OCI-LY7 (cell line): Measurements from ENCODE around the gene PCDHGC4. TPM values are rescaled to one million over a fixed set of nuclear protein-coding genes. Genes with fewer than 3 reads are reported as not detected.

Source experiments
- BruUV-seq: library from RNA; stranded (reverse); fragments of 400-500 nt; replicated peaks from 2 replicates; lab custom pipeline; 2021; lab: Mats Ljungman, UMichigan
- CTCF ChIA-PET: fragments of 300-600 bp; sonication (Branson Sonifier 250); formaldehyde crosslinking; loops from one replicate; lab custom pipeline; 2022; ENCODE audit warnings: antibody characterized with exemption; ENCODE audit not compliant: unreplicated experiment; lab: Charles Lee
- POLR2A ChIA-PET: fragments of 300-600 bp; sonication (Branson Sonifier 250); formaldehyde crosslinking; loops from one replicate; lab custom pipeline; 2022; ENCODE audit warnings: antibody characterized with exemption; lab: Charles Lee
- DNase-seq: peaks from one replicate; pipeline ENCODE4 v3.0.0-alpha.2; 2015; ENCODE audit warnings: low spot score
- H2AFZ ChIP-seq: fragments of 200-600 bp; sonication (generic), shearing (Covaris generic); 2 replicates; pipeline ENCODE4 v1.6.1; 2014; ENCODE audit warnings: mild to moderate bottlenecking, antibody characterized with exemption, low read length, moderate library complexity
- H3K27ac ChIP-seq: fragments of 200-600 bp; sonication (generic); 2 replicates; pipeline ENCODE4 v1.5.1; 2014; ENCODE audit warnings: mixed run types, low read depth, mild to moderate bottlenecking, moderate library complexity, low read length, inconsistent platforms; ENCODE audit not compliant: poor library complexity, severe bottlenecking
- H3K36me3 ChIP-seq: fragments of 200-600 bp; sonication (generic); 2 replicates; pipeline ENCODE4 v1.6.1; 2014; ENCODE audit warnings: mild to moderate bottlenecking, antibody characterized with exemption, low read length, moderate library complexity, mixed read lengths; ENCODE audit not compliant: insufficient read depth
- H3K4me1 ChIP-seq: fragments of 200-600 bp; sonication (generic); 2 replicates; pipeline ENCODE4 v1.5.1; 2014; ENCODE audit warnings: mild to moderate bottlenecking, low read length; ENCODE audit not compliant: insufficient read depth, poor library complexity, severe bottlenecking
- H3K4me2 ChIP-seq: fragments of 200-600 bp; sonication (generic); 2 replicates; pipeline ENCODE4 v1.6.1; 2014; ENCODE audit warnings: mild to moderate bottlenecking, low read length
- H3K4me3 ChIP-seq: fragments of 200-600 bp; sonication (generic); 2 replicates; pipeline ENCODE4 v1.5.1; 2014; ENCODE audit warnings: mild to moderate bottlenecking, low read depth, low read length; ENCODE audit not compliant: poor library complexity, severe bottlenecking
- H3K79me2 ChIP-seq: fragments of 200-600 bp; sonication (generic); 2 replicates; pipeline ENCODE4 v1.6.1; 2016; ENCODE audit warnings: low read depth, mild to moderate bottlenecking, low read length, moderate library complexity, mixed read lengths; ENCODE audit not compliant: insufficient read depth
- H3K9me2 ChIP-seq: fragments of 200-600 bp; sonication (generic); 2 replicates; pipeline ENCODE4 v1.6.1; 2016; ENCODE audit warnings: mild to moderate bottlenecking, low read length, mixed read lengths; ENCODE audit not compliant: insufficient read depth
- H3K9me3 ChIP-seq: fragments of 200-600 bp; sonication (generic); 2 replicates; pipeline ENCODE4 v1.6.1; 2014; ENCODE audit warnings: mild to moderate bottlenecking, mixed run types, low read length, mixed read lengths
- H4K20me1 ChIP-seq: fragments of 200-600 bp; sonication (generic); 2 replicates; pipeline ENCODE4 v1.6.1; 2014; ENCODE audit warnings: mild to moderate bottlenecking, antibody characterized with exemption, low read length, moderate library complexity, mixed read lengths; ENCODE audit not compliant: insufficient read depth
- EZH2phosphoT487 ChIP-seq: fragments of 200-600 bp; sonication (generic); IDR thresholded peaks from 2 replicates; pipeline ENCODE4 v1.6.1; 2018; ENCODE audit warnings: low read depth, borderline replicate concordance, mild to moderate bottlenecking, mixed run types, antibody characterized with exemption, low read length, moderate library complexity, mixed read lengths
- intact Hi-C: fragments of 100-400 bp; cut with micrococcal nuclease; formaldehyde crosslinking; loops from one replicate; pipeline ENCODE4 v1.10.0; 2022; ENCODE audit not compliant: unreplicated experiment
- total RNA-seq, 2 experiments: library from RNA; depleted of rRNA in 1 of 2; stranded (reverse); fragments of >200 nt in 1 of 2; shearing (Covaris generic) in 1 of 2; gene quantifications; 2 replicates each; pipeline ENCODE4 v1.2.3, GENCODE V29; 2014 to 2022
- TF ChIP-seq, protein P1 (sequence below): fragments of 200-600 bp; sonication (generic); conservative IDR thresholded peaks from 2 replicates; pipeline ENCODE4 v1.5.1; 2014; ENCODE audit warnings: mild to moderate bottlenecking, antibody characterized with exemption, low read length, moderate library complexity, mixed read lengths

The PCDHGC4 gene
- total RNA-seq, 2 experiments from 2014 or later: 7.0 to 8.4 TPM

DNA sequence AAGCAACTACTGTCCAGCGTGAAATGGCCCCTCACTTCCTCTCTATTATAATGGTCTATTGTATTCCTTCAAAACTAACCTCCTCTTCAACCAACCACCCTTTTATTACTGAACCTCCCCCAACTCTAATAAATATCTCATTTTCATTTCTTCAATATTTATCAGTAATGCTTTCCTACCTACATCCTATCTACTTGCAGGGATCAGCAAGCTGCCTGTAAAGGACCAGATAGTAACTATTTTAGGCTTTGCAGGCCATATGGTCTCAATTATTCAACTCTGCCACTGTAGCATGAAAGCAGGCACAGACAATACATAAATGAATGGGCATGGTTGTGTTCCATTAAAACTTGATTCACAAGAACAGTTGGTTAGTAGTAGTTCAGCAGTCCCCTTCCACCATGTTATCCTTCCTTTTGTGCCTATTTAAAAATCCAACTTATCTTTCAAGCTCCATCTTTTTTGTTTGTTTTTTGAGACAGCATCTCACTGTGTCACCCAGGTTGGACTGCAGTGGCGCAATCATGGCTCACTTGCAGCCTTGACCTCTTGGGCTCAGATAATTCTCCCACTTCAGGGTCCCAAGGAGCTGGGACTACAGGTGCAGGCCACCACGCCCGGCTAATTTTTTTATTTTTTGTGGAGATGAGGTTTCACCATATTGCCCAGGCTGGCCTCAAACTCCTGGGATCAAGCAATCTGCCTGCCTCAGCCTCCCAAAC lies 49.8 kb downstream of the PCDHGC4 start:
- BruUV-seq: no TSS peak
- Histone ChIP-seq H3K9me3 (no peaks in the 10 kb centered on the region), H3K79me2 (no peaks in the 10 kb centered on the region), H4K20me1 (no peaks in the 10 kb centered on the region), H3K4me2 (no peak overlapping the region), H3K4me3 (no peak overlapping the region), H3K27ac (no peak overlapping the region), H2AFZ (no peak overlapping the region), H3K36me3 (peaks cover 65% of the 10 kb centered on the region), H3K4me1 (peaks cover 25% of the 10 kb centered on the region), H3K9me2 (no peaks in the 10 kb centered on the region)
- no peak for DNase-seq
- intact Hi-C loops: no loop called here
- ChIA-PET POLR2A (interaction anchor here (0.6 to 1.3 kb wide), 10 partner anchors 11 to 170 kb away, joined by 3 to 9 read pairs (median 4); no protein-coding TSS in a partner anchor), CTCF (interaction anchor here (0.6 kb wide), 1 partner anchor 56 kb away, joined by 7 read pairs; no protein-coding TSS in a partner anchor)
- TF ChIP-seq EZH2phosphoT487: no peak
- TF ChIP-seq, protein P1, sequence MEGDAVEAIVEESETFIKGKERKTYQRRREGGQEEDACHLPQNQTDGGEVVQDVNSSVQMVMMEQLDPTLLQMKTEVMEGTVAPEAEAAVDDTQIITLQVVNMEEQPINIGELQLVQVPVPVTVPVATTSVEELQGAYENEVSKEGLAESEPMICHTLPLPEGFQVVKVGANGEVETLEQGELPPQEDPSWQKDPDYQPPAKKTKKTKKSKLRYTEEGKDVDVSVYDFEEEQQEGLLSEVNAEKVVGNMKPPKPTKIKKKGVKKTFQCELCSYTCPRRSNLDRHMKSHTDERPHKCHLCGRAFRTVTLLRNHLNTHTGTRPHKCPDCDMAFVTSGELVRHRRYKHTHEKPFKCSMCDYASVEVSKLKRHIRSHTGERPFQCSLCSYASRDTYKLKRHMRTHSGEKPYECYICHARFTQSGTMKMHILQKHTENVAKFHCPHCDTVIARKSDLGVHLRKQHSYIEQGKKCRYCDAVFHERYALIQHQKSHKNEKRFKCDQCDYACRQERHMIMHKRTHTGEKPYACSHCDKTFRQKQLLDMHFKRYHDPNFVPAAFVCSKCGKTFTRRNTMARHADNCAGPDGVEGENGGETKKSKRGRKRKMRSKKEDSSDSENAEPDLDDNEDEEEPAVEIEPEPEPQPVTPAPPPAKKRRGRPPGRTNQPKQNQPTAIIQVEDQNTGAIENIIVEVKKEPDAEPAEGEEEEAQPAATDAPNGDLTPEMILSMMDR: no peak

Other genes starting within 250 kb of the PCDHGC4 start
- not detected in 2 replicates for gene PCDHB15, start 239.6 kb upstream of the PCDHGC4 start, total RNA-seq (2014; rRNA removed; shearing (Covaris generic))
- not detected in 2 replicates for gene PCDHB15, start 239.6 kb upstream of the PCDHGC4 start, total RNA-seq (2022)
- 0.16 and 0.95 TPM in 2 replicates for gene SLC25A2, start 181.0 kb upstream of the PCDHGC4 start, total RNA-seq (2014; rRNA removed; shearing (Covaris generic))
- 0.70 and 1.6 TPM in 2 replicates for gene SLC25A2, start 181.0 kb upstream of the PCDHGC4 start, total RNA-seq (2022)
- 115 and 126 TPM in 2 replicates for gene TAF7, start 164.2 kb upstream of the PCDHGC4 start, total RNA-seq (2014; rRNA removed; shearing (Covaris generic))
- 103 and 113 TPM in 2 replicates for gene TAF7, start 164.2 kb upstream of the PCDHGC4 start, total RNA-seq (2022)
- 1.3 and 1.8 TPM in 2 replicates for gene PCDHGA1, start 154.5 kb upstream of the PCDHGC4 start, total RNA-seq (2014; rRNA removed; shearing (Covaris generic))
- 1.7 and 1.9 TPM in 2 replicates for gene PCDHGA1, start 154.5 kb upstream of the PCDHGC4 start, total RNA-seq (2022)
- gene PCDHGA2, start 146.3 kb upstream of the PCDHGC4 start, total RNA-seq (2014; rRNA removed; shearing (Covaris generic)): 0.19 and 0.51 TPM in 2 replicates
- gene PCDHGA2, start 146.3 kb upstream of the PCDHGC4 start, total RNA-seq (2022): 0.74 and 1.1 TPM in 2 replicates
- gene PCDHGA3, start 141.2 kb upstream of the PCDHGC4 start, total RNA-seq (2014; rRNA removed; shearing (Covaris generic)): 0.21 and 0.25 TPM in 2 replicates
- 0.36 and 0.65 TPM in 2 replicates for gene PCDHGA3, start 141.2 kb upstream of the PCDHGC4 start, total RNA-seq (2022)
- 2.8 and 4.1 TPM in 2 replicates for gene PCDHGB1, start 134.9 kb upstream of the PCDHGC4 start, total RNA-seq (2014; rRNA removed; shearing (Covaris generic))
- gene PCDHGB1, start 134.9 kb upstream of the PCDHGC4 start, total RNA-seq (2022): 2.8 and 3.0 TPM in 2 replicates
- gene PCDHGA4, start 130.0 kb upstream of the PCDHGC4 start, total RNA-seq (2014; rRNA removed; shearing (Covaris generic)): 1.9 and 3.5 TPM in 2 replicates
- 1.8 and 1.9 TPM in 2 replicates for gene PCDHGA4, start 130.0 kb upstream of the PCDHGC4 start, total RNA-seq (2022)
- gene PCDHGB2, start 125.0 kb upstream of the PCDHGC4 start, total RNA-seq (2014; rRNA removed; shearing (Covaris generic)): 8.3 and 9.3 TPM in 2 replicates
- gene PCDHGB2, start 125.0 kb upstream of the PCDHGC4 start, total RNA-seq (2022): 9.2 and 10.9 TPM in 2 replicates
- 5.2 and 6.1 TPM in 2 replicates for gene PCDHGA5, start 120.9 kb upstream of the PCDHGC4 start, total RNA-seq (2014; rRNA removed; shearing (Covaris generic))
- gene PCDHGA5, start 120.9 kb upstream of the PCDHGC4 start, total RNA-seq (2022): 4.6 and 4.9 TPM in 2 replicates
- gene PCDHGB3, start 114.8 kb upstream of the PCDHGC4 start, total RNA-seq (2014; rRNA removed; shearing (Covaris generic)): 3.5 and 5.8 TPM in 2 replicates
- 6.1 and 6.3 TPM in 2 replicates for gene PCDHGB3, start 114.8 kb upstream of the PCDHGC4 start, total RNA-seq (2022)
- gene PCDHGA6, start 111.1 kb upstream of the PCDHGC4 start, total RNA-seq (2014; rRNA removed; shearing (Covaris generic)): 6.3 and 7.2 TPM in 2 replicates
- gene PCDHGA6, start 111.1 kb upstream of the PCDHGC4 start, total RNA-seq (2022): 5.5 and 6.2 TPM in 2 replicates
- 4.7 and 6.4 TPM in 2 replicates for gene PCDHGA7, start 102.3 kb upstream of the PCDHGC4 start, total RNA-seq (2014; rRNA removed; shearing (Covaris generic))
- 5.6 TPM in 2 replicates for gene PCDHGA7, start 102.3 kb upstream of the PCDHGC4 start, total RNA-seq (2022)
- 8.7 and 9.3 TPM in 2 replicates for gene PCDHGB4, start 97.3 kb upstream of the PCDHGC4 start, total RNA-seq (2014; rRNA removed; shearing (Covaris generic))
- 6.5 and 6.9 TPM in 2 replicates for gene PCDHGB4, start 97.3 kb upstream of the PCDHGC4 start, total RNA-seq (2022)
- 5.0 and 5.3 TPM in 2 replicates for gene PCDHGA8, start 92.4 kb upstream of the PCDHGC4 start, total RNA-seq (2014; rRNA removed; shearing (Covaris generic))
- gene PCDHGA8, start 92.4 kb upstream of the PCDHGC4 start, total RNA-seq (2022): 3.8 and 4.7 TPM in 2 replicates
- gene PCDHGB5, start 87.1 kb upstream of the PCDHGC4 start, total RNA-seq (2014; rRNA removed; shearing (Covaris generic)): 3.8 and 5.1 TPM in 2 replicates
- 7.1 and 8.6 TPM in 2 replicates for gene PCDHGB5, start 87.1 kb upstream of the PCDHGC4 start, total RNA-seq (2022)
- 3.7 and 5.9 TPM in 2 replicates for gene PCDHGA9, start 82.3 kb upstream of the PCDHGC4 start, total RNA-seq (2014; rRNA removed; shearing (Covaris generic))
- gene PCDHGA9, start 82.3 kb upstream of the PCDHGC4 start, total RNA-seq (2022): 5.2 and 5.7 TPM in 2 replicates
- 3.2 and 4.7 TPM in 2 replicates for gene PCDHGB6, start 77.0 kb upstream of the PCDHGC4 start, total RNA-seq (2014; rRNA removed; shearing (Covaris generic))
- gene PCDHGB6, start 77.0 kb upstream of the PCDHGC4 start, total RNA-seq (2022): 4.1 and 4.5 TPM in 2 replicates
- gene PCDHGA10, start 72.0 kb upstream of the PCDHGC4 start, total RNA-seq (2014; rRNA removed; shearing (Covaris generic)): 2.7 and 4.9 TPM in 2 replicates
- gene PCDHGA10, start 72.0 kb upstream of the PCDHGC4 start, total RNA-seq (2022): 3.4 and 3.9 TPM in 2 replicates
- gene PCDHGB7, start 67.4 kb upstream of the PCDHGC4 start, total RNA-seq (2014; rRNA removed; shearing (Covaris generic)): 3.3 and 3.9 TPM in 2 replicates
- gene PCDHGB7, start 67.4 kb upstream of the PCDHGC4 start, total RNA-seq (2022): 4.5 and 5.4 TPM in 2 replicates
- gene PCDHGA11, start 64.0 kb upstream of the PCDHGC4 start, total RNA-seq (2014; rRNA removed; shearing (Covaris generic)): 4.8 and 6.8 TPM in 2 replicates
- 3.4 and 4.1 TPM in 2 replicates for gene PCDHGA11, start 64.0 kb upstream of the PCDHGC4 start, total RNA-seq (2022)
- gene PCDHGA12, start 54.5 kb upstream of the PCDHGC4 start, total RNA-seq (2014; rRNA removed; shearing (Covaris generic)): 2.6 and 3.9 TPM in 2 replicates
- 3.0 and 3.4 TPM in 2 replicates for gene PCDHGA12, start 54.5 kb upstream of the PCDHGC4 start, total RNA-seq (2022)
- gene PCDHGC3, start 9.1 kb upstream of the PCDHGC4 start, total RNA-seq (2014; rRNA removed; shearing (Covaris generic)): 20.4 and 27.2 TPM in 2 replicates
- 59.7 and 60.0 TPM in 2 replicates for gene PCDHGC3, start 9.1 kb upstream of the PCDHGC4 start, total RNA-seq (2022)
- 3.0 and 4.4 TPM in 2 replicates for gene PCDHGC5, start 4.1 kb downstream of the PCDHGC4 start, total RNA-seq (2014; rRNA removed; shearing (Covaris generic))
- gene PCDHGC5, start 4.1 kb downstream of the PCDHGC4 start, total RNA-seq (2022): 5.0 and 5.4 TPM in 2 replicates
- gene DIAPH1, start 134.0 kb downstream of the PCDHGC4 start, total RNA-seq (2014; rRNA removed; shearing (Covaris generic)): 64.9 and 78.8 TPM in 2 replicates
- gene DIAPH1, start 134.0 kb downstream of the PCDHGC4 start, total RNA-seq (2022): 143 and 174 TPM in 2 replicates
- gene HDAC3, start 151.8 kb downstream of the PCDHGC4 start, total RNA-seq (2014; rRNA removed; shearing (Covaris generic)): 78.8 and 85.4 TPM in 2 replicates
- gene HDAC3, start 151.8 kb downstream of the PCDHGC4 start, total RNA-seq (2022): 83.6 and 85.3 TPM in 2 replicates
- 28.0 and 29.8 TPM in 2 replicates for gene RELL2, start 152.0 kb downstream of the PCDHGC4 start, total RNA-seq (2014; rRNA removed; shearing (Covaris generic))
- gene RELL2, start 152.0 kb downstream of the PCDHGC4 start, total RNA-seq (2022): 37.9 and 43.1 TPM in 2 replicates
- gene FCHSD1, start 166.4 kb downstream of the PCDHGC4 start, total RNA-seq (2014; rRNA removed; shearing (Covaris generic)): 31.9 and 49.0 TPM in 2 replicates
- gene FCHSD1, start 166.4 kb downstream of the PCDHGC4 start, total RNA-seq (2022): 55.3 and 60.8 TPM in 2 replicates
- gene ARAP3, start 197.2 kb downstream of the PCDHGC4 start, total RNA-seq (2014; rRNA removed; shearing (Covaris generic)): not detected in 2 replicates
- not detected in 2 replicates for gene ARAP3, start 197.2 kb downstream of the PCDHGC4 start, total RNA-seq (2022)